B cell (primary cell): ENCODE results near the gene CAV1. TPM values are rescaled to one million over a fixed set of nuclear protein-coding genes. Genes with fewer than 3 reads are reported as not detected.

ENCODE experiments used
- ATAC-seq: fragments of 200-7000 bp; cut with Tn5 transposase; one replicate; pipeline ENCODE4 v1.10.0; 2021; ENCODE audit warnings: low read depth, mild to moderate bottlenecking, moderate number of reproducible peaks, moderate library complexity
- CTCF ChIA-PET: fragments of 350-600 bp; sonication (Branson Sonifier 250); formaldehyde crosslinking; loops from one replicate; lab custom pipeline; 2021; ENCODE audit warnings: antibody characterized with exemption, inconsistent platforms; lab: Charles Lee
- POLR2A ChIA-PET: fragments of 350-600 bp; sonication (Branson Sonifier 250); formaldehyde crosslinking; loops from one replicate; lab custom pipeline; 2021; ENCODE audit warnings: antibody characterized with exemption; lab: Charles Lee
- DNase-seq: peaks from one replicate; pipeline ENCODE4 v3.0.0; 2013
- H2AFZ ChIP-seq: 2 replicates; pipeline ENCODE4 v1.6.1; 2012; ENCODE audit warnings: mild to moderate bottlenecking, low read depth, low read length; ENCODE audit not compliant: insufficient read depth, poor library complexity, severe bottlenecking
- H3K27ac ChIP-seq, 2 donors: 1 replicate in 1 of 2; 2 replicates in 1 of 2; pipeline ENCODE4 v1.5.1; 2012 to 2013; ENCODE audit warnings: low read length in 2 of 2, mild to moderate bottlenecking in 2 of 2, moderate library complexity in 1 of 2
- H3K27me3 ChIP-seq, 4 experiments: fragments of 200-600 bp in 1 of 4; sonication (generic) in 1 of 4; replicated peaks in 1 of 4; 1 replicate in 2 of 4; 2 replicates in 2 of 4; pipeline versions ENCODE4 v1.6.1 to v1.7.0; 2013 to 2016; ENCODE audit warnings: low read length in 3 of 4, mild to moderate bottlenecking in 2 of 4, mixed read lengths in 1 of 4, moderate library complexity in 1 of 4; ENCODE audit not compliant: insufficient read depth in 4 of 4, control insufficient read depth in 3 of 4; ENCODE audit errors: control extremely low read depth in 1 of 4
- H3K36me3 ChIP-seq, 2 experiments: replicated peaks in 1 of 2; 1 replicate in 1 of 2; 2 replicates in 1 of 2; pipeline versions ENCODE4 v1.6.1 to v1.7.1; 2013; ENCODE audit warnings: low read length in 1 of 2; ENCODE audit not compliant: insufficient read depth in 2 of 2, control insufficient read depth in 1 of 2; ENCODE audit errors: control extremely low read depth in 1 of 2, extremely low read depth in 1 of 2
- H3K4me1 ChIP-seq, 2 donors: fragments of 200-600 bp in 1 of 2; sonication (generic) in 1 of 2; 1 replicate in 1 of 2; 2 replicates in 1 of 2; pipeline versions ENCODE4 v1.5.1 to v1.6.1; 2013 to 2017; ENCODE audit warnings: low read length in 2 of 2; ENCODE audit not compliant: control insufficient read depth in 2 of 2, insufficient read depth in 2 of 2
- H3K4me2 ChIP-seq: replicated peaks from 2 replicates; pipeline ENCODE3; 2012; ENCODE audit warnings: mild to moderate bottlenecking, low read depth, low read length; ENCODE audit not compliant: poor library complexity, severe bottlenecking
- H3K4me3 ChIP-seq, 5 experiments: fragments of 200-600 bp in 1 of 5; sonication (generic) in 1 of 5; 1 replicate in 3 of 5; 2 replicates in 2 of 5; pipeline versions ENCODE4 v1.5.1 to v1.7.0; 2011 to 2016; ENCODE audit warnings: low read length in 4 of 5, mild to moderate bottlenecking in 4 of 5, low read depth in 2 of 5, control low read depth in 1 of 5, moderate library complexity in 1 of 5; ENCODE audit not compliant: insufficient read depth in 1 of 5; ENCODE audit errors: control extremely low read depth in 1 of 5, extremely low read depth in 1 of 5
- H3K79me2 ChIP-seq: fragments of 200-600 bp; sonication (generic); one replicate; pipeline ENCODE4 v1.6.0; 2016; ENCODE audit warnings: low read length; ENCODE audit not compliant: control insufficient read depth, insufficient read depth
- H3K9ac ChIP-seq: fragments of 200-600 bp; sonication (generic); 2 replicates; pipeline ENCODE4 v1.6.1; 2017; ENCODE audit warnings: mild to moderate bottlenecking, low read length, moderate library complexity
- H3K9me3 ChIP-seq, 3 donors: one replicate each; pipeline versions ENCODE4 v1.6.1 to v1.7.1; 2013; ENCODE audit warnings: low read length in 2 of 3; ENCODE audit not compliant: control insufficient read depth in 2 of 3, insufficient read depth in 1 of 3; ENCODE audit errors: control extremely low read depth in 1 of 3
- H4K20me1 ChIP-seq: 2 replicates; pipeline ENCODE4 v1.6.0; 2012; ENCODE audit warnings: mild to moderate bottlenecking, low read length; ENCODE audit not compliant: insufficient read depth, control insufficient read depth, poor library complexity, severe bottlenecking
- H3K27ac Mint-ChIP-seq: one replicate; pipeline ENCODE4 v1.8.0; 2021; ENCODE audit warnings: mixed read lengths
- H3K27me3 Mint-ChIP-seq: one replicate; pipeline ENCODE4 v1.8.0; 2021; ENCODE audit warnings: mixed read lengths
- H3K4me1 Mint-ChIP-seq: one replicate; pipeline ENCODE4 v1.8.0; 2021; ENCODE audit warnings: mixed read lengths
- H3K4me3 Mint-ChIP-seq: one replicate; pipeline ENCODE4 v1.8.0; 2021; ENCODE audit warnings: mixed read lengths
- H3K9me3 Mint-ChIP-seq: one replicate; pipeline ENCODE4 v1.8.0; 2022; ENCODE audit warnings: mixed read lengths; ENCODE audit not compliant: insufficient read depth
- CTCF ChIP-seq: fragments of 200-600 bp; IDR thresholded peaks from one replicate; pipeline ENCODE4 v1.8.0; 2022; ENCODE audit warnings: antibody characterized with exemption, mild to moderate bottlenecking
- EZH2 ChIP-seq: IDR thresholded peaks from 2 replicates; pipeline ENCODE4 v1.6.1; 2012; ENCODE audit warnings: borderline replicate concordance, low read depth, mild to moderate bottlenecking, moderate library complexity, low read length; ENCODE audit not compliant: insufficient read depth, poor library complexity, severe bottlenecking
- WGBS: methylation state at CpG from one replicate; pipeline ENCODE4 v1.1.5; 2013; ENCODE audit warnings: missing lambda C conversion rate; ENCODE audit not compliant: insufficient coverage; 5-methylcytosine and 5-hydroxymethylcytosine counted together
- intact Hi-C: fragments of 100-400 bp; cut with micrococcal nuclease; formaldehyde crosslinking; loops from one replicate; pipeline ENCODE4 v1.10.0; 2022
- polyA plus RNA-seq: library from polyadenylated mRNA; depleted of rRNA; stranded (reverse); fragments of >200 nt; gene quantifications from 2 replicates; pipeline ENCODE4 v1.2.3, GENCODE V29; 2012
- total RNA-seq, 2 donors: library from RNA; stranded (reverse); fragments of 120-200 nt in 1 of 2; gene quantifications; 1 replicate in 1 of 2; 2 replicates in 1 of 2; pipeline versions ENCODE4 v1.2.3 to v1.2.4, GENCODE V29; 2013 to 2022

Gene CAV1
- total and polyA plus RNA-seq, 2 donors (not counting 1 experiment from before 2014, with no cell fraction given), result 0.95 to 1.9 TPM

- Histone ChIP-seq H3K27me3 (peaks cover 0 to 23% (median 17%) of the 10 kb centered on the region in 4 experiments), H3K9me3 (no peaks in the 10 kb centered on the region), H3K4me1 (peaks cover 10 to 16% of the 10 kb centered on the region in 2 donors), H2AFZ (no peak overlapping the region), H4K20me1 (no peaks in the 10 kb centered on the region), H3K9ac (no peak overlapping the region), H3K4me2 (no peak overlapping the region), H3K27ac (no peak overlapping the region), H3K36me3 (no peaks in the 10 kb centered on the region), H3K79me2 (no peaks in the 10 kb centered on the region), H3K4me3 (no peak overlapping the region)
- ATAC-seq (no peak), DNase-seq (no peak)
- no peak for TF ChIP-seq CTCF
- TF ChIP-seq EZH2, result no peak
- Mint-ChIP-seq H3K27ac (no peak overlapping the region), H3K4me3 (no peak overlapping the region), H3K9me3 (no peaks in the 10 kb centered on the region), H3K4me1 (peaks cover 15% of the 10 kb centered on the region), H3K27me3 (peaks cover 35% of the 10 kb centered on the region)
- intact Hi-C loops, result loop anchor here (5.0 kb wide), 1 partner anchor 79 kb away; the partner anchor contains the start of gene MET
- POLR2A ChIA-PET, result no interaction called here
- CTCF ChIA-PET, result interaction anchor here (0.8 to 6.0 kb wide), 10 partner anchors 9 to 455 kb away, joined by 3 to 180 read pairs (median 19); partner anchors contain the start of gene MET
- 90% methylated on average over 3 of the region's 5 CpGs for WGBS
Measured at GRCh38 chr7:116593359-116594075, 68.7 kb downstream of the CAV1 start.

GRCh38 chr7:116595063-116595462, 70.2 kb downstream of the CAV1 start:
- no peak overlapping the region for H3K4me3 ChIP-seq
- Mint-ChIP-seq H3K9me3 (no peaks in the 10 kb centered on the region), H3K4me1 (peaks cover 14% of the 10 kb centered on the region), H3K27me3 (peaks cover 33% of the 10 kb centered on the region), H3K4me3 (no peak overlapping the region), H3K27ac (no peak overlapping the region)
- no peaks in the 10 kb centered on the region for H3K79me2 ChIP-seq
- intact Hi-C loops, result no loop called here
- H3K9me3 ChIP-seq, result no peaks in the 10 kb centered on the region
- no peak for TF ChIP-seq EZH2
- TF ChIP-seq CTCF, result no peak
- no peaks in the 10 kb centered on the region for H3K36me3 ChIP-seq
- WGBS, result 97% methylated on average over 8 of the region's 9 CpGs
- no peak overlapping the region for H2AFZ ChIP-seq
- no peak overlapping the region for H3K9ac ChIP-seq
- H3K27ac ChIP-seq, result no peak overlapping the region
- DNase-seq, result no peak
- H3K27me3 ChIP-seq, result peaks cover 0 to 23% (median 17%) of the 10 kb centered on the region in 4 experiments
- peaks cover 10 to 16% of the 10 kb centered on the region in 2 donors for H3K4me1 ChIP-seq
- H4K20me1 ChIP-seq, result no peaks in the 10 kb centered on the region
- POLR2A ChIA-PET, result interaction anchor here (0.6 kb wide), 1 partner anchor 1173 kb away, joined by 4 read pairs; no protein-coding TSS in a partner anchor
- no peak for ATAC-seq
- CTCF ChIA-PET, result interaction anchor here (0.9 to 6.0 kb wide), 6 partner anchors 11 to 359 kb away, joined by 3 to 180 read pairs (median 10); no protein-coding TSS in a partner anchor
- no peak overlapping the region for H3K4me2 ChIP-seq
